Chondrocyte (in vitro differentiated cells): Measurements from ENCODE around the gene OR10AD1. TPM values are rescaled to one million over a fixed set of nuclear protein-coding genes. Genes with fewer than 3 reads are reported as not detected.

ENCODE experiments used
- DNase-seq: peaks from one replicate; pipeline ENCODE4 v3.0.0; 2021; ENCODE audit warnings: mixed read lengths, low spot score
- H3K27ac Mint-ChIP-seq: one replicate; pipeline ENCODE4 v1.8.0; 2021; ENCODE audit warnings: mild to moderate bottlenecking, moderate library complexity, mixed read lengths; ENCODE audit not compliant: unreplicated experiment
- H3K27me3 Mint-ChIP-seq: 2 replicates; pipeline ENCODE4 v1.8.0; 2021; ENCODE audit warnings: low read depth, mixed read lengths
- H3K36me3 Mint-ChIP-seq: 2 replicates; pipeline ENCODE4 v1.8.0; 2021; ENCODE audit warnings: low read depth, mixed read lengths
- H3K4me1 Mint-ChIP-seq: 2 replicates; pipeline ENCODE4 v1.8.0; 2021; ENCODE audit warnings: low read depth, mild to moderate bottlenecking, mixed read lengths
- H3K4me3 Mint-ChIP-seq: one replicate; pipeline ENCODE4 v1.8.0; 2021; ENCODE audit warnings: mild to moderate bottlenecking, moderate library complexity, mixed read lengths; ENCODE audit not compliant: unreplicated experiment
- H3K9me3 Mint-ChIP-seq: 2 replicates; pipeline ENCODE4 v1.8.0; 2021; ENCODE audit warnings: low read depth, mixed read lengths
- CTCF ChIP-seq: fragments of 200-600 bp; sonication (generic); IDR thresholded peaks from 2 replicates; pipeline ENCODE4 v1.5.0; 2021; ENCODE audit warnings: antibody characterized with exemption, mild to moderate bottlenecking, moderate library complexity
- total RNA-seq: library from RNA; stranded (reverse); gene quantifications from 3 replicates; pipeline ENCODE4 v1.2.1, GENCODE V29; 2021

Gene OR10AD1
- total RNA-seq, 1 donor from 2014 or later = not detected

- Mint-ChIP-seq H3K9me3 (no peaks in the 10 kb centered on the region), H3K4me3 (no peak overlapping the region), H3K36me3 (no peaks in the 10 kb centered on the region), H3K27ac (no peak overlapping the region), H3K4me1 (peaks cover 19% of the 10 kb centered on the region), H3K27me3 (peaks cover 46% of the 10 kb centered on the region)
- no peak for TF ChIP-seq CTCF
- DNase-seq = no peak
These were observed 23.6 kb downstream of the OR10AD1 start for GRCh38 chr12:48179466-48179865.

GRCh38 chr12:48177982-48178381 is 25.1 kb downstream of the OR10AD1 start:
- Mint-ChIP-seq H3K27ac (no peak overlapping the region), H3K36me3 (no peaks in the 10 kb centered on the region), H3K27me3 (peaks cover 42% of the 10 kb centered on the region), H3K4me1 (peaks cover 16% of the 10 kb centered on the region), H3K4me3 (no peak overlapping the region), H3K9me3 (no peaks in the 10 kb centered on the region)
- TF ChIP-seq CTCF = no peak
- no peak for DNase-seq

- H3K27ac Mint-ChIP-seq = no peak overlapping the region
- H3K36me3 Mint-ChIP-seq = no peaks in the 10 kb centered on the region
- DNase-seq = no peak
- H3K4me1 Mint-ChIP-seq = peaks cover 7% of the 10 kb centered on the region
- H3K9me3 Mint-ChIP-seq = no peaks in the 10 kb centered on the region
- H3K27me3 Mint-ChIP-seq = peaks cover 39% of the 10 kb centered on the region
- TF ChIP-seq CTCF = no peak
- H3K4me3 Mint-ChIP-seq = no peak overlapping the region
These were observed 26.7 kb downstream of the OR10AD1 start for GRCh38 chr12:48176417-48176751.

GRCh38 chr12:48175613-48176416 is 27.3 kb downstream of the OR10AD1 start:
- Mint-ChIP-seq H3K4me1 (peaks cover 7% of the 10 kb centered on the region), H3K36me3 (no peaks in the 10 kb centered on the region), H3K27me3 (peaks cover 35% of the 10 kb centered on the region), H3K27ac (no peak overlapping the region), H3K9me3 (no peaks in the 10 kb centered on the region), H3K4me3 (no peak overlapping the region)
- no peak for TF ChIP-seq CTCF
- DNase-seq = no peak

GRCh38 chr12:48169011-48169410 is 34.1 kb downstream of the OR10AD1 start:
- no peaks in the 10 kb centered on the region for H3K36me3 Mint-ChIP-seq
- DNase-seq = no peak
- H3K4me1 Mint-ChIP-seq = no peaks in the 10 kb centered on the region
- peaks cover 6% of the 10 kb centered on the region for H3K27me3 Mint-ChIP-seq
- TF ChIP-seq CTCF = no peak
- no peak overlapping the region for H3K27ac Mint-ChIP-seq
- no peak overlapping the region for H3K4me3 Mint-ChIP-seq
- no peaks in the 10 kb centered on the region for H3K9me3 Mint-ChIP-seq
